SK-N-SH treated with all-trans-retinoic acid at 6 μM for 48 hours (cell line): ENCODE measurements around the gene FRS2.

Source experiments
- ATAC-seq: fragments of 200-7000 bp; cut with Tn5 transposase; 3 replicates; pipeline ENCODE4 v1.9.1; 2020; ENCODE audit warnings: mild to moderate bottlenecking, moderate library complexity
- ARNTL ChIP-seq: fragments of 450-650 bp; formaldehyde crosslinking; IDR thresholded peaks from 2 replicates; pipeline ENCODE4 v1.5.0; 2020; ENCODE audit warnings: low read depth, mild to moderate bottlenecking, moderate library complexity, borderline replicate concordance
- BACH2 ChIP-seq: fragments of 250-450 bp; sonication (Bioruptor Pico); IDR thresholded peaks from 2 replicates; pipeline ENCODE4 v1.9.0; 2021; ENCODE audit warnings: mild to moderate bottlenecking, borderline replicate concordance
- CREB5 ChIP-seq: fragments of 250-450 bp; sonication (Bioruptor Pico); IDR thresholded peaks from 2 replicates; pipeline ENCODE4 v1.5.1; 2020; ENCODE audit warnings: low read depth, mild to moderate bottlenecking, moderate library complexity
- CSDC2 ChIP-seq: fragments of 250-450 bp; sonication (Bioruptor Pico); IDR thresholded peaks from 2 replicates; pipeline ENCODE4 v1.5.0; 2020; ENCODE audit warnings: mild to moderate bottlenecking, moderate library complexity
- CSRNP3 ChIP-seq: fragments of 250-450 bp; sonication (Bioruptor Pico); IDR thresholded peaks from 2 replicates; pipeline ENCODE4 v1.5.1; 2021; ENCODE audit warnings: mild to moderate bottlenecking, moderate library complexity
- ESRRG ChIP-seq: fragments of 250-450 bp; sonication (Bioruptor Pico); IDR thresholded peaks from 2 replicates; pipeline ENCODE4 v1.6.1; 2021; ENCODE audit warnings: mild to moderate bottlenecking
- ISL1 ChIP-seq: fragments of 250-450 bp; sonication (Bioruptor Pico); IDR thresholded peaks from 2 replicates; pipeline ENCODE4 v2.1.2; 2022; ENCODE audit warnings: mild to moderate bottlenecking, moderate library complexity
- OSR1 ChIP-seq: fragments of 250-450 bp; sonication (Bioruptor Pico); IDR thresholded peaks from 2 replicates; pipeline ENCODE4 v1.8.0; 2022; ENCODE audit warnings: moderate library complexity, mild to moderate bottlenecking, inconsistent platforms
- PATZ1 ChIP-seq: fragments of 250-450 bp; sonication (Bioruptor Pico); IDR thresholded peaks from 2 replicates; pipeline ENCODE4 v1.8.0; 2020; ENCODE audit warnings: mild to moderate bottlenecking, moderate library complexity, borderline replicate concordance
- POU6F1 ChIP-seq: fragments of 250-450 bp; sonication (Bioruptor Pico); IDR thresholded peaks from 2 replicates; pipeline ENCODE4 v1.8.0; 2021; ENCODE audit warnings: low read depth, mild to moderate bottlenecking, moderate library complexity, borderline replicate concordance
- PPARA ChIP-seq: fragments of 250-450 bp; sonication (Bioruptor Pico); IDR thresholded peaks from 2 replicates; pipeline ENCODE4 v1.5.0; 2020; ENCODE audit warnings: mild to moderate bottlenecking, borderline replicate concordance
- RARB ChIP-seq: fragments of 250-450 bp; sonication (Bioruptor Pico); IDR thresholded peaks from 2 replicates; pipeline ENCODE4 v1.8.0; 2021; ENCODE audit warnings: mild to moderate bottlenecking, moderate library complexity
- SNAI2 ChIP-seq: fragments of 250-450 bp; sonication (Bioruptor Pico); IDR thresholded peaks from 2 replicates; pipeline ENCODE4 v1.5.0; 2020; ENCODE audit warnings: mild to moderate bottlenecking, moderate library complexity
- TCF4 ChIP-seq: fragments of 250-450 bp; sonication (Bioruptor Pico); IDR thresholded peaks from 2 replicates; pipeline ENCODE4 v1.8.0; 2021; ENCODE audit warnings: mild to moderate bottlenecking, moderate library complexity, borderline replicate concordance
- TOX ChIP-seq: fragments of 250-450 bp; sonication (Bioruptor Pico); IDR thresholded peaks from 2 replicates; pipeline ENCODE4 v1.8.0; 2021; ENCODE audit warnings: mild to moderate bottlenecking, moderate library complexity, borderline replicate concordance
- TSHZ2 ChIP-seq: fragments of 250-450 bp; sonication (Bioruptor Pico); IDR thresholded peaks from 2 replicates; pipeline ENCODE4 v1.5.0; 2020; ENCODE audit warnings: mild to moderate bottlenecking, moderate library complexity
- ZC3H10 ChIP-seq: fragments of 250-450 bp; sonication (Bioruptor Pico); IDR thresholded peaks from 2 replicates; pipeline ENCODE4 v1.5.1; 2021; ENCODE audit warnings: mild to moderate bottlenecking, moderate library complexity
- ZFP30 ChIP-seq: fragments of 450-650 bp; formaldehyde crosslinking; IDR thresholded peaks from 2 replicates; pipeline ENCODE4 v1.5.0; 2022; ENCODE audit warnings: mild to moderate bottlenecking, moderate library complexity
- ZNF565 ChIP-seq: fragments of 450-650 bp; formaldehyde crosslinking; conservative IDR thresholded peaks from 2 replicates; pipeline ENCODE4 v1.5.0; 2020; ENCODE audit warnings: low read depth, mild to moderate bottlenecking, moderate library complexity
- ZNF70 ChIP-seq: fragments of 450-650 bp; formaldehyde crosslinking; IDR thresholded peaks from 2 replicates; pipeline ENCODE4 v1.5.0; 2020; ENCODE audit warnings: mild to moderate bottlenecking, moderate library complexity
- ZNF8 ChIP-seq: fragments of 450-650 bp; formaldehyde crosslinking; IDR thresholded peaks from 2 replicates; pipeline ENCODE4 v1.5.0; 2020; ENCODE audit warnings: mild to moderate bottlenecking, moderate library complexity

FRS2 gene

GRCh38 chr12:69435644-69436043 lies 34.5 kb upstream of the FRS2 start:
- no peak for ATAC-seq
- TF ChIP-seq ZNF565 (no peak), TCF4 (CRISPR knock-in tag) (no peak), PPARA (CRISPR knock-in tag) (no peak), TSHZ2 (CRISPR knock-in tag) (no peak), POU6F1 (no peak), ARNTL (CRISPR knock-in tag) (no peak), ESRRG (CRISPR knock-in tag) (no peak), RARB (CRISPR knock-in tag) (no peak), SNAI2 (CRISPR knock-in tag) (no peak), ZNF8 (CRISPR knock-in tag) (no peak), TOX (CRISPR knock-in tag) (no peak), ZC3H10 (CRISPR knock-in tag) (no peak)

GRCh38 chr12:69437073-69437472 lies 33.1 kb upstream of the FRS2 start:
- TF ChIP-seq ZC3H10 (CRISPR knock-in tag) = no peak
- TF ChIP-seq ESRRG (CRISPR knock-in tag) = no peak
- no peak for TF ChIP-seq ZFP30 (CRISPR knock-in tag)
- TF ChIP-seq, all 23 proteins: peak for 0
- ATAC-seq = no peak

GRCh38 chr12:69438539-69438938 lies 31.6 kb upstream of the FRS2 start:
- TF ChIP-seq ZNF70 (CRISPR knock-in tag) (no peak), PATZ1 (CRISPR knock-in tag) (no peak), TSHZ2 (CRISPR knock-in tag) (no peak), ZNF565 (no peak), OSR1 (CRISPR knock-in tag) (no peak), BACH2 (CRISPR knock-in tag) (no peak), ESRRG (CRISPR knock-in tag) (no peak), ZC3H10 (CRISPR knock-in tag) (no peak), SNAI2 (CRISPR knock-in tag) (no peak), TCF4 (CRISPR knock-in tag) (no peak), CSDC2 (CRISPR knock-in tag) (no peak), ZFP30 (CRISPR knock-in tag) (no peak), ISL1 (CRISPR knock-in tag) (no peak), CSRNP3 (CRISPR knock-in tag) (no peak), TOX (CRISPR knock-in tag) (no peak), CREB5 (CRISPR knock-in tag) (no peak)
- no peak for ATAC-seq
